A549 (cell line): ENCODE data around the gene B4GALT2. TPM values are rescaled to one million over a fixed set of nuclear protein-coding genes. Genes with fewer than 3 reads are reported as not detected.

Experiments
- ATAC-seq, 2 experiments: fragments of 200-7000 bp in 1 of 2; fragments of >200 bp in 1 of 2; cut with Nextera tagmentation in 1 of 2; cut with Tn5 transposase in 1 of 2; 3 replicates each; pipeline versions ENCODE4 v1.8.0 to v1.9.1; 2018 to 2020; ENCODE audit warnings: mild to moderate bottlenecking in 1 of 2, moderate library complexity in 1 of 2
- CTCF ChIA-PET: fragments of 300-600 bp; sonication (Branson Sonifier 250); formaldehyde crosslinking; extraction: SDS; loops from one replicate; lab custom pipeline; 2021; ENCODE audit warnings: antibody characterized with exemption, inconsistent platforms; lab: Yijun Ruan, JAX
- POLR2A ChIA-PET: fragments of 350-600 bp; formaldehyde crosslinking; extraction: SDS; loops from one replicate; lab custom pipeline; 2021; ENCODE audit warnings: antibody characterized with exemption, inconsistent platforms; lab: Yijun Ruan, JAX
- DNase-seq, 2 experiments: peaks; one replicate each; pipeline versions ENCODE4 v3.0.0 to v3.0.0-alpha.2; 2011 to 2016; ENCODE audit warnings: low read depth in 1 of 2, low spot score in 1 of 2
- FAIRE-seq: peaks from 2 replicates; lab custom pipeline; 2011; peaks lifted over from hg19 to GRCh38; lab: Jason Lieb, UNC
- H3K27ac ChIP-seq, 2 experiments: fragments of >200 bp; sonication (Bioruptor Twin); formaldehyde crosslinking; 3 replicates each; pipeline ENCODE4 v1.5.1; 2016 to 2017
- H3K4me1 ChIP-seq: fragments of >200 bp; sonication (Bioruptor Twin); formaldehyde crosslinking; 3 replicates; pipeline ENCODE4 v1.6.1; 2016
- H3K4me2 ChIP-seq: fragments of >200 bp; sonication (Bioruptor Twin); formaldehyde crosslinking; 3 replicates; pipeline ENCODE4 v1.6.1; 2016
- H3K4me3 ChIP-seq: fragments of >200 bp; sonication (Bioruptor Twin); formaldehyde crosslinking; 3 replicates; pipeline ENCODE4 v1.5.1; 2016
- H3K9me3 ChIP-seq: fragments of >200 bp; sonication (Bioruptor Twin); formaldehyde crosslinking; 3 replicates; pipeline ENCODE4 v1.6.1; 2016
- BHLHE40 ChIP-seq: IDR thresholded peaks from 2 replicates; pipeline ENCODE4 v1.6.1; 2012; ENCODE audit warnings: low read depth, low read length, inconsistent platforms
- CEBPB ChIP-seq, 2 experiments: fragments of >200 bp in 1 of 2; sonication (Bioruptor Twin) in 1 of 2; formaldehyde crosslinking in 1 of 2; IDR thresholded peaks; 2 replicates each; pipeline ENCODE4 v1.6.1; 2012 to 2016
- EHF ChIP-seq: fragments of 250-450 bp; sonication (Bioruptor Pico); IDR thresholded peaks from 2 replicates; pipeline ENCODE4 v1.5.0; 2020; ENCODE audit warnings: mild to moderate bottlenecking
- ESRRA ChIP-seq: fragments of 150-350 bp; IDR thresholded peaks from 2 replicates; pipeline ENCODE4 v1.6.1; 2014; ENCODE audit warnings: mild to moderate bottlenecking, low read length, borderline replicate concordance
- FOSL2 ChIP-seq, 2 experiments: fragments of 450-650 bp in 1 of 2; fragments of >200 bp in 1 of 2; sonication (Bioruptor Twin) in 1 of 2; formaldehyde crosslinking; IDR thresholded peaks; 2 replicates each; pipeline versions ENCODE4 v1.5.0 to v1.6.1; 2016 to 2020; ENCODE audit warnings: mild to moderate bottlenecking in 1 of 2, moderate library complexity in 1 of 2
- GATA3 ChIP-seq: IDR thresholded peaks from 2 replicates; pipeline ENCODE4 v1.6.1; 2012; ENCODE audit warnings: borderline replicate concordance
- HOXB13 ChIP-seq: fragments of 250-450 bp; sonication (Bioruptor Pico); IDR thresholded peaks from 2 replicates; pipeline ENCODE4 v1.5.0; 2020; ENCODE audit warnings: low read depth, mild to moderate bottlenecking, moderate library complexity
- JUNB ChIP-seq: fragments of >200 bp; sonication (Bioruptor Twin); formaldehyde crosslinking; IDR thresholded peaks from 2 replicates; pipeline ENCODE4 v1.6.1; 2016
- MAFK ChIP-seq: fragments of 450-650 bp; IDR thresholded peaks from 2 replicates; pipeline ENCODE4 v1.6.1; 2014; ENCODE audit not compliant: partially characterized antibody
- MYC ChIP-seq: IDR thresholded peaks from 2 replicates; pipeline ENCODE4 v1.6.1; 2012; ENCODE audit warnings: mild to moderate bottlenecking, inconsistent platforms, low read length, improper control_type of control experiment, borderline replicate concordance
- PHF8 ChIP-seq: fragments of 200-600 bp; sonication (generic); IDR thresholded peaks from 2 replicates; pipeline ENCODE4 v1.6.1; 2016; ENCODE audit warnings: low read depth, mild to moderate bottlenecking, antibody characterized with exemption, moderate library complexity, borderline replicate concordance
- POLR2A ChIP-seq: IDR thresholded peaks from 2 replicates; pipeline ENCODE4 v1.6.1; 2012; ENCODE audit warnings: mild to moderate bottlenecking, low read length
- POLR2AphosphoS2 ChIP-seq: conservative IDR thresholded peaks from 2 replicates; pipeline ENCODE4 v1.6.1; 2012; ENCODE audit warnings: low read length, improper control_type of control experiment, inconsistent platforms
- SREBF2 ChIP-seq: fragments of 450-650 bp; IDR thresholded peaks from 2 replicates; pipeline ENCODE4 v1.6.1; 2014; ENCODE audit warnings: mild to moderate bottlenecking, moderate library complexity
- ZC3H11A ChIP-seq: fragments of 450-650 bp; IDR thresholded peaks from 2 replicates; pipeline ENCODE4 v1.6.1; 2014; ENCODE audit warnings: antibody characterized with exemption, mild to moderate bottlenecking
- WGBS: methylation state at CpG from one replicate; pipeline ENCODE4 v1.1.6; 2017; ENCODE audit errors: missing lambda C conversion rate; 5-methylcytosine and 5-hydroxymethylcytosine counted together
- polyA plus RNA-seq, 4 experiments: library from polyadenylated mRNA; depleted of rRNA in 3 of 4; stranded (reverse); fragments of >200 nt; fragmentation: RNase III in 1 of 4; extraction: RNeasy Plus Mini Kit Qiagen cat#74134 plus additional on column Dnase treatment in 1 of 4; gene quantifications; 2 replicates in 3 of 4; 3 replicates in 1 of 4; pipeline ENCODE4 v1.2.3, GENCODE V29; 2011 to 2017
- TF ChIP-seq, protein P1 (sequence below): fragments of 150-350 bp; IDR thresholded peaks from 2 replicates; pipeline ENCODE4 v1.6.1; 2014; ENCODE audit warnings: low read depth, mild to moderate bottlenecking, low read length
- TF ChIP-seq, protein P2 (sequence below): IDR thresholded peaks from 2 replicates; pipeline ENCODE4 v1.6.1; 2012; ENCODE audit warnings: low read depth, borderline replicate concordance
- TF ChIP-seq, protein P3 (sequence below): IDR thresholded peaks from 2 replicates; pipeline ENCODE4 v1.6.1; 2012
- TF ChIP-seq, protein P4 (sequence below): IDR thresholded peaks from 2 replicates; pipeline ENCODE4 v1.6.1; 2012
- TF ChIP-seq, protein P5 (sequence below): fragments of >200 bp; sonication (Bioruptor Twin); formaldehyde crosslinking; IDR thresholded peaks from 3 replicates; pipeline ENCODE4 v1.6.1; 2016

B4GALT2 gene
- polyA plus RNA-seq, 2 of the 4 experiments (the other 2 are of a cell fraction): 19.0 to 35.8 TPM

DNA sequence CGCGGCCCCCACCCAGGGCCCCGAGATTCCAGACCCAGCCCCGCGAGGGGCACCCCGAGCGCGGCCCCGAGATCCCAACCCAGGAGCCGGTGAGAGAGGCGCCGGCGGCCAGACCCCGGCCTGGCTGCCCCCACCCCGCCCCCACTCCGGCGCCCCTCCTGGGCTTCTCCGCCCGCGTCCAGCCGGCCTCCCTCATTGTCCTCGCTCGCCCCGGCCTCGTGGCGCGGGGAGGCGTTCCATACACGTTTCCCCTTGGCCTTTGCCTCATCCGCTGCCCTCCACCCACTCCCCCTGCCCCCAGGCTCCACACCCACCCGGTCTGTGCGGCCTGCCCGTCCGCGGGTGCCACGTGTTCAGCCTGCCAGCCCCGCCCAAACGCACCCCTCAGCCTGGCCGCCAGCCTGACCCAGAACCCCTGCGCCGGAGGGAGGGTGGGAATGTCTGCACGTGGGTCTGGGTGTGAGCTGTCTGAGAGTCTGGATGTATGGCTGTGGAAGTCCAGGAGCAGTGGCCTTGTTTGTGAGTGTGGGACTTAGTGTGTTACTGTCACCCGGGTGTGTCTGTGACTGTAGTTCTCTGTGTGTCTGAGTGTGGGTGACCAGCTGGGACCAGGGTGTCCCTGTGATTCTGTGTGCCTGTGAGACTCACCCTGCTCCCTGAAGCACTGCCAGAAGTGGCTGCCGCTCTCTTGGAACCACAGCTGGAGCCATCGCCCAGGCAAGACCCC, 681 bp downstream of the B4GALT2 start:
- DNase-seq: peak in 1 of 2 experiments; percentile 33
- Histone ChIP-seq H3K4me3 (peak overlapping the region; percentile 95), H3K4me1 (peaks cover 34% of the 10 kb centered on the region; the same call in 2 of the 3 replicates), H3K9me3 (no peaks in the 10 kb centered on the region), H3K27ac (peak overlapping the region; percentile 84 to 100), H3K4me2 (peak overlapping the region; percentile 91)
- TF ChIP-seq, protein P1, sequence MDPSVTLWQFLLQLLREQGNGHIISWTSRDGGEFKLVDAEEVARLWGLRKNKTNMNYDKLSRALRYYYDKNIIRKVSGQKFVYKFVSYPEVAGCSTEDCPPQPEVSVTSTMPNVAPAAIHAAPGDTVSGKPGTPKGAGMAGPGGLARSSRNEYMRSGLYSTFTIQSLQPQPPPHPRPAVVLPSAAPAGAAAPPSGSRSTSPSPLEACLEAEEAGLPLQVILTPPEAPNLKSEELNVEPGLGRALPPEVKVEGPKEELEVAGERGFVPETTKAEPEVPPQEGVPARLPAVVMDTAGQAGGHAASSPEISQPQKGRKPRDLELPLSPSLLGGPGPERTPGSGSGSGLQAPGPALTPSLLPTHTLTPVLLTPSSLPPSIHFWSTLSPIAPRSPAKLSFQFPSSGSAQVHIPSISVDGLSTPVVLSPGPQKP: no peak
- no peak for TF ChIP-seq SREBF2
- TF ChIP-seq, protein P2, sequence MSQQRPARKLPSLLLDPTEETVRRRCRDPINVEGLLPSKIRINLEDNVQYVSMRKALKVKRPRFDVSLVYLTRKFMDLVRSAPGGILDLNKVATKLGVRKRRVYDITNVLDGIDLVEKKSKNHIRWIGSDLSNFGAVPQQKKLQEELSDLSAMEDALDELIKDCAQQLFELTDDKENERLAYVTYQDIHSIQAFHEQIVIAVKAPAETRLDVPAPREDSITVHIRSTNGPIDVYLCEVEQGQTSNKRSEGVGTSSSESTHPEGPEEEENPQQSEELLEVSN: peak; percentile 64; the same call in 1 of the 2 replicates
- no peak for TF ChIP-seq HOXB13 (CRISPR knock-in tag)
- TF ChIP-seq, protein P3, sequence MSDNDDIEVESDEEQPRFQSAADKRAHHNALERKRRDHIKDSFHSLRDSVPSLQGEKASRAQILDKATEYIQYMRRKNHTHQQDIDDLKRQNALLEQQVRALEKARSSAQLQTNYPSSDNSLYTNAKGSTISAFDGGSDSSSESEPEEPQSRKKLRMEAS: peak; percentile 95
- TF ChIP-seq, protein P4, sequence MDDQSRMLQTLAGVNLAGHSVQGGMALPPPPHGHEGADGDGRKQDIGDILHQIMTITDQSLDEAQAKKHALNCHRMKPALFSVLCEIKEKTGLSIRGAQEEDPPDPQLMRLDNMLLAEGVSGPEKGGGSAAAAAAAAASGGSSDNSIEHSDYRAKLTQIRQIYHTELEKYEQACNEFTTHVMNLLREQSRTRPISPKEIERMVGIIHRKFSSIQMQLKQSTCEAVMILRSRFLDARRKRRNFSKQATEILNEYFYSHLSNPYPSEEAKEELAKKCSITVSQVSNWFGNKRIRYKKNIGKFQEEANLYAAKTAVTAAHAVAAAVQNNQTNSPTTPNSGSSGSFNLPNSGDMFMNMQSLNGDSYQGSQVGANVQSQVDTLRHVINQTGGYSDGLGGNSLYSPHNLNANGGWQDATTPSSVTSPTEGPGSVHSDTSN: no peak
- TF ChIP-seq BHLHE40: no peak
- no peak for TF ChIP-seq MAFK
- no peak for TF ChIP-seq ESRRA
- no peak for TF ChIP-seq ZC3H11A
- TF ChIP-seq MYC: peak; percentile 70; the same call in 1 of the 2 replicates
- TF ChIP-seq POLR2A: peak; percentile 14; the same call in 1 of the 2 replicates
- no peak for TF ChIP-seq PHF8
- CTCF ChIA-PET: no interaction called here
- no peak for FAIRE-seq
- no CpG with 5 or more reads among the region's 45 CpGs for WGBS
- POLR2A ChIA-PET: no interaction called here
- peak; percentile 25 to 35; a peak in 4 of 6 replicates for ATAC-seq

DNA sequence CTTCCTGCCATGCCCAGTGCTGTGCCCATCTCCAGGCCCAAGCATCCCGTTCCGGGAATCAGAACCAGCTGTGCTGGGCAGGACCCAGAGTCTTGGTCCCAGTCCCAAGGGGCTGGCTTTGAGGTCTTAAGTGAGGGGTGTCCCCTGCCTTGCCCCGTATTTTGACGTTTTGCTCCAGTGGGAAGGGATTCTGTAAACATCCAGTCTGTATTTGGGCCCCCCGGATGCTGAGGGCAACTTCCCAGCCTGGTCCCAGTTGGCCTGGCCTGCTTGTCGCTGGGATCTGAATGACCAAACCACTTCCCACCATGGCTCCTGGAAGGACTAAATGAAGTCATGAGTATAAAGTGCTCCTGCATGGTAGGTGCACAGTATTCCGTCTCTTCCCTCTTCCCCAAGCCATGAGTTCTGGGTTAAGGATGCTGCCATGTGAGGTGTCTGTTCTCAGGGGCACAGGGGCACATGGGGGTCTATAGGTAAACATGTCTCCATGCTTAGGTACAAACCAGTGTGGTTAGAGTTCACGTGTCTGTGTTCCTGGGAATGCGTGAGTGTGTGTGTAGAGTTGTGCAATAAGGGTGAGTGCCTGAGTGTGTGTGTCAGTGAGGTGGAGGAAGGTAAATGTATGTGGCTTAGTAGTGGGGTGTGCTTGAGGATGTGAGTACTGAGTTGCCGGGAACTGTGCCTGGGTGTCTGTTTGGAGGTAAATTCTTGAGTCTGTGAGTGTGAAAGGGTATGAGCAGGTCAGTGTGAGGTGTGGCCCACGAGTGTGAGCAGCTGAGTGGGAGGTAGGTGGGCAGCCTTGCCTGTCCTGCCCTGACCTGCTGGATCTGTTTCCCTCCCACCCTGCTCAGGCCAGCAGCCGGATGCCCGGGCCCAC, 1.5 kb downstream of the B4GALT2 start:
- no peak for DNase-seq
- WGBS: 83% methylated on average over 11 of the region's 13 CpGs
- H3K4me1 ChIP-seq: peaks cover 34% of the 10 kb centered on the region; the same call in 2 of the 3 replicates
- no peaks in the 10 kb centered on the region for H3K9me3 ChIP-seq
- TF ChIP-seq, protein P5, sequence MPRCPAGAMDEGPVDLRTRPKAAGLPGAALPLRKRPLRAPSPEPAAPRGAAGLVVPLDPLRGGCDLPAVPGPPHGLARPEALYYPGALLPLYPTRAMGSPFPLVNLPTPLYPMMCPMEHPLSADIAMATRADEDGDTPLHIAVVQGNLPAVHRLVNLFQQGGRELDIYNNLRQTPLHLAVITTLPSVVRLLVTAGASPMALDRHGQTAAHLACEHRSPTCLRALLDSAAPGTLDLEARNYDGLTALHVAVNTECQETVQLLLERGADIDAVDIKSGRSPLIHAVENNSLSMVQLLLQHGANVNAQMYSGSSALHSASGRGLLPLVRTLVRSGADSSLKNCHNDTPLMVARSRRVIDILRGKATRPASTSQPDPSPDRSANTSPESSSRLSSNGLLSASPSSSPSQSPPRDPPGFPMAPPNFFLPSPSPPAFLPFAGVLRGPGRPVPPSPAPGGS: no peak
- TF ChIP-seq JUNB: no peak
- no peak for TF ChIP-seq FOSL2 (IDR thresholded peaks at IDR 0.05)
- TF ChIP-seq FOSL2 (CRISPR knock-in tag; IDR thresholded peaks at IDR 0.05): no peak
- TF ChIP-seq EHF (CRISPR knock-in tag): no peak
- TF ChIP-seq CEBPB (IDR thresholded peaks at IDR 0.05): peak in 1 of 2 experiments; percentile 46; a peak in 1 of 4 replicates
- no peak for TF ChIP-seq GATA3
- no peak for TF ChIP-seq POLR2AphosphoS2
- TF ChIP-seq, all 56 proteins: peak for 1
- Histone ChIP-seq H3K4me2 (peak overlapping the region; percentile 91), H3K4me3 (peak overlapping the region; percentile 95), H3K27ac (peak overlapping the region; percentile 84 to 100)
- no peak for FAIRE-seq
- no peak for ATAC-seq
- POLR2A ChIA-PET: no interaction called here
- CTCF ChIA-PET: no interaction called here
